ENCODE results near the gene DBNL. TPM values are rescaled to one million over a fixed set of nuclear protein-coding genes. Genes with fewer than 3 reads are reported as not detected.

Gene DBNL
- total and polyA plus RNA-seq, 2 of the 13 experiments (the other 11 are each of a cell fraction or from before 2014, with no cell fraction given), result 20.8 to 35.1 TPM

GRCh38 chr7:44064791-44065430, 20.4 kb downstream of the DBNL start:
- POLR2A ChIA-PET, result interaction anchor here (1.2 kb wide), 1 partner anchor 20 kb away, joined by 3 read pairs; the partner anchor contains the start of gene DBNL
- WGBS (ENCODE audit: low lambda C conversion rate), result 62% methylated on average over 16 of the region's 33 CpGs
- H4K20me1 ChIP-seq (ENCODE audit: insufficient read depth, low read length), result no peaks in the 10 kb centered on the region
- peaks cover 65% of the 10 kb centered on the region for H3K4me1 ChIP-seq (ENCODE audit: insufficient read depth, low read length)
- FAIRE-seq, result no peak
- H3K79me2 ChIP-seq (ENCODE audit: insufficient read depth, low read length), result no peaks in the 10 kb centered on the region
- H3K4me3 ChIP-seq (replicated peaks in 1 of 3; ENCODE audit: insufficient read depth in 1 of 3, low read depth in 2 of 3, low read length in 3 of 3), result no peak overlapping the region
- no peak overlapping the region for H3K9ac ChIP-seq (ENCODE audit: insufficient read depth, low read depth, low read length)
- H3K4me2 ChIP-seq (ENCODE audit: low read depth, low read length), result no peak overlapping the region
- in situ Hi-C loops (cut with HindIII; ENCODE audit: extremely low pct_ligation_motif_present, low pct_unique_long_range_greater_than_20kb), result no loop called here
- CTCF ChIA-PET (ENCODE audit: low intra/inter-chr PET ratio, low total read pairs), result no interaction called here
- no peak overlapping the region for H2AFZ ChIP-seq (ENCODE audit: low read length)
- ATAC-seq, result peak; percentile 6
- no peak for DNase-seq (ENCODE audit: low spot score)
- no peak overlapping the region for H3K27ac ChIP-seq (ENCODE audit: extremely low read length, insufficient read depth, low read length)
- intact Hi-C loops (cut with micrococcal nuclease; ENCODE audit: unreplicated experiment), result no loop called here
- H3K9me3 ChIP-seq (ENCODE audit: low read length), result no peaks in the 10 kb centered on the region
- BruUV-seq (replicated peaks), result no TSS peak
- peaks cover 8 to 13% of the 10 kb centered on the region in 2 experiments; a peak in 3 of 5 replicates for H3K36me3 ChIP-seq (replicated peaks in 1 of 2; ENCODE audit: control insufficient read depth in 1 of 2, insufficient read depth in 2 of 2, low read length in 2 of 2)
- H3K27me3 ChIP-seq (ENCODE audit: control insufficient read depth in 1 of 2, insufficient read depth in 2 of 2, low read length in 2 of 2), result no peaks in the 10 kb centered on the region
- TF ChIP-seq SMC3 (IDR thresholded peaks at IDR 0.05; ENCODE audit: low read length), result no peak
- no peak for TF ChIP-seq LBX2 (CRISPR knock-in tag; IDR thresholded peaks at IDR 0.05; ENCODE audit: borderline replicate concordance)
- no peak for TF ChIP-seq ZNF468 (CRISPR knock-in tag; IDR thresholded peaks at IDR 0.05)
- peak; percentile 95 for TF ChIP-seq AGO1 (IDR thresholded peaks at IDR 0.05; ENCODE audit: low read depth, low read length, poor library complexity, severe bottlenecking)
- peak; percentile 50 for TF ChIP-seq RBM22 (optimal IDR thresholded peaks at IDR 0.05; ENCODE audit: low read length)
- no peak for TF ChIP-seq XRCC5 (optimal IDR thresholded peaks at IDR 0.05; ENCODE audit: low read length)
- TF ChIP-seq KDM2A (CRISPR knock-in tag; IDR thresholded peaks at IDR 0.05; ENCODE audit: borderline replicate concordance, low read depth), result 0 out of 2 replicates have a peak, but pooled peaks have one; percentile 12
- 0 out of 4 replicates have a peak, but pooled peaks of 1 of the 2 experiments have one; percentile 26 for TF ChIP-seq POLR2A (IDR thresholded peaks at IDR 0.05; ENCODE audit: insufficient read depth in 1 of 2, low read depth in 2 of 2, low read length in 2 of 2)
- TF ChIP-seq ZNF101 (CRISPR knock-in tag; IDR thresholded peaks at IDR 0.05; ENCODE audit: borderline replicate concordance, low read depth), result no peak
- TF ChIP-seq NFE2L1 (CRISPR knock-in tag; IDR thresholded peaks at IDR 0.05; ENCODE audit: borderline replicate concordance), result no peak
- no peak for TF ChIP-seq CEBPZ (IDR thresholded peaks at IDR 0.05; ENCODE audit: low read length)
- TF ChIP-seq AGO2 (optimal IDR thresholded peaks at IDR 0.05; ENCODE audit: low read depth, low read length), result peak; percentile 96
- no peak for TF ChIP-seq KAT8 (CRISPR knock-in tag; IDR thresholded peaks at IDR 0.05)
- no peak for TF ChIP-seq ZNF441 (CRISPR knock-in tag; IDR thresholded peaks at IDR 0.05; ENCODE audit: borderline replicate concordance)
- peak; percentile 20; the same call in 1 of the 2 replicates for TF ChIP-seq ZNF687 (CRISPR knock-in tag; IDR thresholded peaks at IDR 0.05)
- TF ChIP-seq ZFX (CRISPR knock-in tag; IDR thresholded peaks at IDR 0.05; ENCODE audit: low read depth), result peak; percentile 8; the same call in 1 of the 2 replicates
- TF ChIP-seq FOXK1 (CRISPR knock-in tag; IDR thresholded peaks at IDR 0.05; ENCODE audit: borderline replicate concordance, low read depth), result no peak
